ENCODE results near the gene AGER.

GRCh38 chr6:32158052-32158451 is 26.0 kb downstream of the AGER start:
- no peak for TF ChIP-seq CTCF (IDR thresholded peaks at IDR 0.05; ENCODE audit: insufficient read depth, low read depth, low read length)
- TF ChIP-seq EZH2 (IDR thresholded peaks at IDR 0.05; ENCODE audit: insufficient read depth, low read length), result no peak

Measured in astrocyte (in vitro differentiated cells and primary cell).